Measurements from ENCODE around the gene NPAS1. TPM values are rescaled to one million over a fixed set of nuclear protein-coding genes. Genes with fewer than 3 reads are reported as not detected.

The NPAS1 gene
- total RNA-seq, 1 donor from 2014 or later = 0.99 TPM

DNA sequence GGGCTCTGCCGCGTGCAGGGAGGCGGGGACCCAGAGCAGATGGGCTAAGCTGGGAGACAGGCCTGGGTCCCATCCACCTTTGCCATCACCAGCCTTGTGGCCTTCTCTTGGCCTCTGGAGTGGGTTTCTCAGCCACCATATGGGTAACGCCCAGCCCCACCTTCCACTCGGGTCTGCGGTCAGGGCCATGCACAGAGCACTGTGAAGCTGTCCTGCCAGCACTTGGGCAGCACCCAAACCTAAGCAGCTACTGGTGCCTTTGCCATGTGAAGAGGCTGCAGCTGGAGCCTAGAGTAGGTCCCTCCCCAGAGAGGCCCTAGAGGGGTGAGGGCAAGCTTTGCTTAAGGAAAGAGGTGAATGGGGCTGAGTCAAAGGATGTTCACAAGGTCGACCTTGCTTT, 24.1 kb upstream of the NPAS1 start:
- H3K27ac Mint-ChIP-seq (ENCODE audit: unreplicated experiment) = no peak overlapping the region
- TF ChIP-seq, protein P1, sequence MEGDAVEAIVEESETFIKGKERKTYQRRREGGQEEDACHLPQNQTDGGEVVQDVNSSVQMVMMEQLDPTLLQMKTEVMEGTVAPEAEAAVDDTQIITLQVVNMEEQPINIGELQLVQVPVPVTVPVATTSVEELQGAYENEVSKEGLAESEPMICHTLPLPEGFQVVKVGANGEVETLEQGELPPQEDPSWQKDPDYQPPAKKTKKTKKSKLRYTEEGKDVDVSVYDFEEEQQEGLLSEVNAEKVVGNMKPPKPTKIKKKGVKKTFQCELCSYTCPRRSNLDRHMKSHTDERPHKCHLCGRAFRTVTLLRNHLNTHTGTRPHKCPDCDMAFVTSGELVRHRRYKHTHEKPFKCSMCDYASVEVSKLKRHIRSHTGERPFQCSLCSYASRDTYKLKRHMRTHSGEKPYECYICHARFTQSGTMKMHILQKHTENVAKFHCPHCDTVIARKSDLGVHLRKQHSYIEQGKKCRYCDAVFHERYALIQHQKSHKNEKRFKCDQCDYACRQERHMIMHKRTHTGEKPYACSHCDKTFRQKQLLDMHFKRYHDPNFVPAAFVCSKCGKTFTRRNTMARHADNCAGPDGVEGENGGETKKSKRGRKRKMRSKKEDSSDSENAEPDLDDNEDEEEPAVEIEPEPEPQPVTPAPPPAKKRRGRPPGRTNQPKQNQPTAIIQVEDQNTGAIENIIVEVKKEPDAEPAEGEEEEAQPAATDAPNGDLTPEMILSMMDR (IDR thresholded peaks at IDR 0.05) = no peak
- no peaks in the 10 kb centered on the region for H3K9me3 Mint-ChIP-seq (ENCODE audit: unreplicated experiment)
- no peaks in the 10 kb centered on the region for H3K27me3 Mint-ChIP-seq (ENCODE audit: unreplicated experiment)
- no peak for DNase-seq (ENCODE audit: extremely low spot score, unreplicated experiment)
- H3K4me3 Mint-ChIP-seq (ENCODE audit: unreplicated experiment) = no peak overlapping the region
- H3K4me1 Mint-ChIP-seq (ENCODE audit: unreplicated experiment) = peaks cover 11% of the 10 kb centered on the region
- peaks cover 28% of the 10 kb centered on the region for H3K36me3 Mint-ChIP-seq (ENCODE audit: unreplicated experiment)

- Mint-ChIP-seq H3K4me3 (ENCODE audit: unreplicated experiment) (no peak overlapping the region), H3K4me1 (ENCODE audit: unreplicated experiment) (no peaks in the 10 kb centered on the region), H3K9me3 (ENCODE audit: unreplicated experiment) (no peaks in the 10 kb centered on the region), H3K27ac (ENCODE audit: unreplicated experiment) (no peak overlapping the region), H3K36me3 (ENCODE audit: unreplicated experiment) (peaks cover 31% of the 10 kb centered on the region), H3K27me3 (ENCODE audit: unreplicated experiment) (no peaks in the 10 kb centered on the region)
- TF ChIP-seq, protein P1 (IDR thresholded peaks at IDR 0.05) = no peak
- no peak for DNase-seq (ENCODE audit: extremely low spot score, unreplicated experiment)
Observed at GRCh38 chr19:46998445-46999125, 21.1 kb upstream of the NPAS1 start.

DNA sequence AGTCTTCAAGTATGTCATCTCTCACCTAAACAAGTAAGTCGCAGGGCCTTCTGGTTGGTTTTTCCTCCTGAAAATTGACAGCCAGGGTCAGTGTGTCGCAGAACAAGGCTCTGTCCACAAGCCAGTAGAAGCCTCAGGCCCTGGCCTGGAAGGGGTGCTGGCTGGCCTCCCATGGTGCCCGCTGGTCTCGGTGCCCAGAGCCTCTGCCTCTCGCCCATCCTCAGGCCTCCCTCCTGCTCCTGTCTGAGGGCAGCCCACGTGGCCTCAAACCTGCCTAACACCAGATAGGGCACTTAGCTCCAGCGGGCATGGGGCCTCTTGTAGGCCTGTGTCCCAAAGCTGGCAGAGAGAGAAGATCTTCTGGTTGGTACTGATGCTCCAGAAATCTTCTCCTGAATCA, 20.3 kb upstream of the NPAS1 start:
- Mint-ChIP-seq H3K27me3 (ENCODE audit: unreplicated experiment) (no peaks in the 10 kb centered on the region), H3K36me3 (ENCODE audit: unreplicated experiment) (peaks cover 28% of the 10 kb centered on the region), H3K9me3 (ENCODE audit: unreplicated experiment) (no peaks in the 10 kb centered on the region), H3K27ac (ENCODE audit: unreplicated experiment) (no peak overlapping the region), H3K4me1 (ENCODE audit: unreplicated experiment) (no peaks in the 10 kb centered on the region), H3K4me3 (ENCODE audit: unreplicated experiment) (no peak overlapping the region)
- no peak for DNase-seq (ENCODE audit: extremely low spot score, unreplicated experiment)
- TF ChIP-seq, protein P1 (IDR thresholded peaks at IDR 0.05) = no peak

DNA sequence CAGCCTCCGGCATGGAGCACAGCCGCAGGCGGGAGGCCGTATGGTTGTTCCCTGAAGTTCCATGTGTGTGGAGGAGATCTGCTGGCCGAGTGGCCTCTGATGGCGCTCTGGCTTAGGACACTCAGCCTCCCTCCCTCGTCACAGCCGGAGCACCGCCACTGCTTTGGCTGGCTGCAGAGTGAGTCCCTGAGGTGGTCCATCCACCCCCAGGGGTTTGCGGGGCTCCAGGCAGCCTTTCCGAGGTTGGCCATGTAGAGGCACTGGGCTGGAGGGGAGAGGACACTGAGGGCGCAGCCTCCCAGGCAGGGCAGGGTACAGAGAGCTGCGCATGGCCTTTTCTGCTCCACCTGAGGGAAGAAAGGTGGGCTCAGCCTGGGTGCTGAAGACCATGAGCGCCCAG, 19.8 kb upstream of the NPAS1 start:
- no peak for DNase-seq (ENCODE audit: extremely low spot score, unreplicated experiment)
- H3K4me3 Mint-ChIP-seq (ENCODE audit: unreplicated experiment) = no peak overlapping the region
- TF ChIP-seq, protein P1 (IDR thresholded peaks at IDR 0.05) = no peak
- no peaks in the 10 kb centered on the region for H3K27me3 Mint-ChIP-seq (ENCODE audit: unreplicated experiment)
- H3K36me3 Mint-ChIP-seq (ENCODE audit: unreplicated experiment) = peaks cover 28% of the 10 kb centered on the region
- no peaks in the 10 kb centered on the region for H3K9me3 Mint-ChIP-seq (ENCODE audit: unreplicated experiment)
- H3K4me1 Mint-ChIP-seq (ENCODE audit: unreplicated experiment) = no peaks in the 10 kb centered on the region
- no peak overlapping the region for H3K27ac Mint-ChIP-seq (ENCODE audit: unreplicated experiment)

- H3K4me1 Mint-ChIP-seq (ENCODE audit: unreplicated experiment) = no peaks in the 10 kb centered on the region
- H3K9me3 Mint-ChIP-seq (ENCODE audit: unreplicated experiment) = no peaks in the 10 kb centered on the region
- no peaks in the 10 kb centered on the region for H3K27me3 Mint-ChIP-seq (ENCODE audit: unreplicated experiment)
- H3K27ac Mint-ChIP-seq (ENCODE audit: unreplicated experiment) = no peak overlapping the region
- TF ChIP-seq, protein P1 (IDR thresholded peaks at IDR 0.05) = no peak
- DNase-seq (ENCODE audit: extremely low spot score, unreplicated experiment) = no peak
- peaks cover 28% of the 10 kb centered on the region for H3K36me3 Mint-ChIP-seq (ENCODE audit: unreplicated experiment)
- no peak overlapping the region for H3K4me3 Mint-ChIP-seq (ENCODE audit: unreplicated experiment)
Observed at GRCh38 chr19:47000373-47000772, 19.3 kb upstream of the NPAS1 start.
